ENCODE measurements around the gene PNMA8A. TPM values are rescaled to one million over a fixed set of nuclear protein-coding genes. Genes with fewer than 3 reads are reported as not detected.
"Not testable (repeated sequence)": the region's sequence is repeated elsewhere in the genome, so short reads cannot be mapped to it uniquely, and the experiment has no call there.

The PNMA8A gene
- total RNA-seq, 2 donors from 2014 or later: 4.6 to 7.8 TPM

GRCh38 chr19:46446021-46446420, 25.3 kb downstream of the PNMA8A start:
- intact Hi-C loops (cut with DNase I): no loop called here
- DNase-seq (ENCODE audit: low spot score): no peak

- intact Hi-C loops (cut with DNase I): loop anchor here in 1 of 2 donors (2.0 kb wide), 1 partner anchor 14 kb away; the partner anchor contains the start of gene PNMA8C
- DNase-seq (ENCODE audit: low spot score): no peak
These were observed 28.4 kb downstream of the PNMA8A start for GRCh38 chr19:46442808-46443450.

GRCh38 chr19:46441866-46442265, 29.5 kb downstream of the PNMA8A start:
- no peak for DNase-seq (ENCODE audit: low spot score)
- intact Hi-C loops (cut with DNase I): loop anchor here in 1 of 2 donors (2.0 kb wide), 1 partner anchor 13 kb away; the partner anchor contains the start of gene PNMA8C

GRCh38 chr19:46435689-46436088, 35.7 kb downstream of the PNMA8A start:
- DNase-seq (ENCODE audit: low spot score); intact Hi-C loops (cut with DNase I): not testable (repeated sequence)

GRCh38 chr19:46435009-46435408, 36.4 kb downstream of the PNMA8A start:
- intact Hi-C loops (cut with DNase I): no loop called here
- no peak for DNase-seq (ENCODE audit: low spot score)

- intact Hi-C loops (cut with DNase I); DNase-seq (ENCODE audit: low spot score): not testable (repeated sequence)
These were observed 37.9 kb downstream of the PNMA8A start for GRCh38 chr19:46433470-46433869.

- DNase-seq (ENCODE audit: low spot score): no peak
- intact Hi-C loops (cut with DNase I): no loop called here
These were observed 39.5 kb downstream of the PNMA8A start for GRCh38 chr19:46431824-46432223.

- DNase-seq (ENCODE audit: low spot score): no peak
- intact Hi-C loops (cut with DNase I): loop anchor here in 1 of 2 donors (2.0 kb wide), 1 partner anchor 13 kb away; no protein-coding TSS in a partner anchor
These were observed 41.4 kb downstream of the PNMA8A start for GRCh38 chr19:46429999-46430398.

GRCh38 chr19:46428239-46429135, 42.9 kb downstream of the PNMA8A start, which contains the start of gene PNMA8C:
Gene PNMA8C, minus strand, starts transcription at chr19:46428936. Its CDS starts 577 bp downstream, at chr19:46428359.
- intact Hi-C loops (cut with DNase I): loop anchor here in 1 of 2 donors (2.0 kb wide), 1 partner anchor 14 kb away; no protein-coding TSS in a partner anchor
- peak; percentile 92 for DNase-seq (ENCODE audit: low spot score)

- no peak for DNase-seq (ENCODE audit: low spot score)
- intact Hi-C loops (cut with DNase I): loop anchor here in 1 of 2 donors (2.0 kb wide), 1 partner anchor 15 kb away; no protein-coding TSS in a partner anchor
These were observed 43.8 kb downstream of the PNMA8A start for GRCh38 chr19:46427518-46428045.

GRCh38 chr19:46426506-46427162, 44.7 kb downstream of the PNMA8A start:
- intact Hi-C loops (cut with DNase I): no loop called here
- DNase-seq (ENCODE audit: low spot score): no peak

- intact Hi-C loops (cut with DNase I): no loop called here
- DNase-seq (ENCODE audit: low spot score): no peak
These were observed 45.3 kb downstream of the PNMA8A start for GRCh38 chr19:46426035-46426505.

- intact Hi-C loops (cut with DNase I): no loop called here
- no peak for DNase-seq (ENCODE audit: low spot score)
These were observed 48.2 kb downstream of the PNMA8A start for GRCh38 chr19:46423188-46423587.

- intact Hi-C loops (cut with DNase I): no loop called here
- no peak for DNase-seq (ENCODE audit: low spot score)
These were observed 49.0 kb downstream of the PNMA8A start for GRCh38 chr19:46422344-46422743.

- DNase-seq (ENCODE audit: low spot score): no peak
- intact Hi-C loops (cut with DNase I): no loop called here
These were observed 51.3 kb downstream of the PNMA8A start for GRCh38 chr19:46420056-46420455.
